Amniotic epithelial cell (primary cell): ENCODE data around the gene C16orf74.

Source experiments
- DNase-seq: peaks from one replicate; pipeline ENCODE4 v3.0.0-alpha.2; 2010; ENCODE audit warnings: low read depth

The C16orf74 gene

GRCh38 chr16:85746460-85747215 is 4.3 kb downstream of the C16orf74 start:
- peak; percentile 29 for DNase-seq

GRCh38 chr16:85738923-85739715 is 11.8 kb downstream of the C16orf74 start:
- DNase-seq: peak; percentile 18

GRCh38 chr16:85736921-85737320 is 14.0 kb downstream of the C16orf74 start:
- DNase-seq: no peak

- no peak for DNase-seq
Measured at GRCh38 chr16:85735946-85736345, 14.9 kb downstream of the C16orf74 start.

GRCh38 chr16:85735225-85735635 is 15.7 kb downstream of the C16orf74 start:
- no peak for DNase-seq

- no peak for DNase-seq
Measured at GRCh38 chr16:85734311-85735017, 16.4 kb downstream of the C16orf74 start.

GRCh38 chr16:85733839-85734170 is 17.1 kb downstream of the C16orf74 start:
- DNase-seq: peak; percentile 36

GRCh38 chr16:85733155-85733838 is 17.6 kb downstream of the C16orf74 start:
- peak; percentile 57 for DNase-seq

GRCh38 chr16:85731179-85731578 is 19.7 kb downstream of the C16orf74 start:
- no peak for DNase-seq

- DNase-seq: no peak
Measured at GRCh38 chr16:85730186-85730465, 20.8 kb downstream of the C16orf74 start.

GRCh38 chr16:85729452-85730185 is 21.3 kb downstream of the C16orf74 start:
- peak; percentile 31 for DNase-seq

- DNase-seq: no peak
Measured at GRCh38 chr16:85728879-85729278, 22.0 kb downstream of the C16orf74 start.

GRCh38 chr16:85724936-85725335 is 26.0 kb downstream of the C16orf74 start:
- DNase-seq: no peak

GRCh38 chr16:85724126-85724879 is 26.6 kb downstream of the C16orf74 start:
- no peak for DNase-seq

GRCh38 chr16:85722128-85722893 is 28.6 kb downstream of the C16orf74 start:
- no peak for DNase-seq

- peak; percentile 19 for DNase-seq
Measured at GRCh38 chr16:85720302-85720637, 30.6 kb downstream of the C16orf74 start.

- no peak for DNase-seq
Measured at GRCh38 chr16:85719605-85720301, 31.1 kb downstream of the C16orf74 start.

- no peak for DNase-seq
Measured at GRCh38 chr16:85718682-85719081, 32.2 kb downstream of the C16orf74 start.

GRCh38 chr16:85718153-85718477 is 32.8 kb downstream of the C16orf74 start:
- no peak for DNase-seq
